ENCODE measurements around the gene FHAD1.

The FHAD1 gene

GRCh38 chr1:15218287-15219279 is 28.4 kb upstream of the FHAD1 start:
- H3K9me3 ChIP-seq (ENCODE audit: low read length): no peaks in the 10 kb centered on the region
- TF ChIP-seq CTCF (IDR thresholded peaks at IDR 0.05; ENCODE audit: low read length) (no peak), EZH2 (IDR thresholded peaks at IDR 0.05; ENCODE audit: borderline replicate concordance, low read length) (no peak)
- H3K4me3 ChIP-seq (ENCODE audit: low read depth, low read length, poor library complexity, severe bottlenecking): no peak overlapping the region
- H3F3A ChIP-seq (ENCODE audit: insufficient read depth, low read length): no peaks in the 10 kb centered on the region
- no peak overlapping the region for H3K27ac ChIP-seq (ENCODE audit: low read depth, low read length, poor library complexity, severe bottlenecking)
- no peaks in the 10 kb centered on the region for H3K36me3 ChIP-seq (ENCODE audit: insufficient read depth, low read length)
- H2AFZ ChIP-seq (ENCODE audit: low read length): no peak overlapping the region
- H3K4me2 ChIP-seq (ENCODE audit: low read length): no peak overlapping the region
- no peaks in the 10 kb centered on the region for H3K4me1 ChIP-seq (ENCODE audit: insufficient read depth, low read length, severe bottlenecking)
- H3K9ac ChIP-seq (ENCODE audit: low read length): no peak overlapping the region
- H3K79me2 ChIP-seq (ENCODE audit: insufficient read depth, low read length): no peaks in the 10 kb centered on the region
- peaks cover 9% of the 10 kb centered on the region; the same call in 1 of the 2 replicates for H3K27me3 ChIP-seq (ENCODE audit: insufficient read depth, low read length)
- H4K20me1 ChIP-seq (ENCODE audit: insufficient read depth, low read length): no peaks in the 10 kb centered on the region
- no peaks in the 10 kb centered on the region for H3K9me2 ChIP-seq (ENCODE audit: low read depth, low read length)

- Histone ChIP-seq H3K9ac (ENCODE audit: low read length) (no peak overlapping the region), H3K4me1 (ENCODE audit: insufficient read depth, low read length, severe bottlenecking) (no peaks in the 10 kb centered on the region), H3F3A (ENCODE audit: insufficient read depth, low read length) (no peaks in the 10 kb centered on the region), H4K20me1 (ENCODE audit: insufficient read depth, low read length) (no peaks in the 10 kb centered on the region), H2AFZ (ENCODE audit: low read length) (no peak overlapping the region), H3K27me3 (ENCODE audit: insufficient read depth, low read length) (peaks cover 9% of the 10 kb centered on the region; the same call in 1 of the 2 replicates), H3K4me2 (ENCODE audit: low read length) (no peak overlapping the region), H3K9me2 (ENCODE audit: low read depth, low read length) (no peaks in the 10 kb centered on the region), H3K79me2 (ENCODE audit: insufficient read depth, low read length) (no peaks in the 10 kb centered on the region), H3K27ac (ENCODE audit: low read depth, low read length, poor library complexity, severe bottlenecking) (no peak overlapping the region), H3K36me3 (ENCODE audit: insufficient read depth, low read length) (no peaks in the 10 kb centered on the region), H3K9me3 (ENCODE audit: low read length) (no peaks in the 10 kb centered on the region), H3K4me3 (ENCODE audit: low read depth, low read length, poor library complexity, severe bottlenecking) (no peak overlapping the region)
- TF ChIP-seq EZH2 (IDR thresholded peaks at IDR 0.05; ENCODE audit: borderline replicate concordance, low read length): no peak
- TF ChIP-seq CTCF (IDR thresholded peaks at IDR 0.05; ENCODE audit: low read length): no peak
Observed at GRCh38 chr1:15219280-15220023, 27.6 kb upstream of the FHAD1 start.

GRCh38 chr1:15220024-15220392 is 27.0 kb upstream of the FHAD1 start:
- no peaks in the 10 kb centered on the region for H3K9me2 ChIP-seq (ENCODE audit: low read depth, low read length)
- H3K27ac ChIP-seq (ENCODE audit: low read depth, low read length, poor library complexity, severe bottlenecking): no peak overlapping the region
- TF ChIP-seq EZH2 (IDR thresholded peaks at IDR 0.05; ENCODE audit: borderline replicate concordance, low read length) (no peak), CTCF (IDR thresholded peaks at IDR 0.05; ENCODE audit: low read length) (no peak)
- H3K9me3 ChIP-seq (ENCODE audit: low read length): no peaks in the 10 kb centered on the region
- no peaks in the 10 kb centered on the region for H3K4me1 ChIP-seq (ENCODE audit: insufficient read depth, low read length, severe bottlenecking)
- no peak overlapping the region for H3K4me2 ChIP-seq (ENCODE audit: low read length)
- H3K27me3 ChIP-seq (ENCODE audit: insufficient read depth, low read length): peaks cover 9% of the 10 kb centered on the region; the same call in 1 of the 2 replicates
- H3F3A ChIP-seq (ENCODE audit: insufficient read depth, low read length): no peaks in the 10 kb centered on the region
- no peak overlapping the region for H3K9ac ChIP-seq (ENCODE audit: low read length)
- no peaks in the 10 kb centered on the region for H4K20me1 ChIP-seq (ENCODE audit: insufficient read depth, low read length)
- no peaks in the 10 kb centered on the region for H3K36me3 ChIP-seq (ENCODE audit: insufficient read depth, low read length)
- no peak overlapping the region for H3K4me3 ChIP-seq (ENCODE audit: low read depth, low read length, poor library complexity, severe bottlenecking)
- H3K79me2 ChIP-seq (ENCODE audit: insufficient read depth, low read length): no peaks in the 10 kb centered on the region
- no peak overlapping the region for H2AFZ ChIP-seq (ENCODE audit: low read length)

All from OCI-LY1 (cell line).